Ovary (tissue), 9 donors: ENCODE data around the gene ZBTB24. TPM values are rescaled to one million over a fixed set of nuclear protein-coding genes. Genes with fewer than 3 reads are reported as not detected.

Experiments used
- DNase-seq, 5 donors: peaks; one replicate each; pipeline ENCODE4 v3.0.0-alpha.2; 2019 to 2020
- H3K27ac ChIP-seq, 2 donors: fragments of 200-600 bp; one replicate each; pipeline versions ENCODE4 v1.5.1 to v1.8.0; 2019 to 2022
- H3K27me3 ChIP-seq: fragments of 200-600 bp; one replicate; pipeline ENCODE4 v1.8.0; 2022
- H3K36me3 ChIP-seq: fragments of 200-600 bp; sonication (generic); one replicate; pipeline ENCODE4 v1.5.1; 2019
- H3K4me1 ChIP-seq: one replicate; pipeline ENCODE4 v1.8.1; 2013; ENCODE audit warnings: mild to moderate bottlenecking, moderate library complexity; ENCODE audit not compliant: insufficient read depth
- H3K4me3 ChIP-seq: fragments of 200-600 bp; sonication (generic); one replicate; pipeline ENCODE4 v1.5.1; 2017
- H3K9me3 ChIP-seq, 2 donors: fragments of 200-600 bp in 1 of 2; sonication (generic) in 1 of 2; one replicate each; pipeline versions ENCODE4 v1.5.1 to v1.8.1; 2013 to 2019; ENCODE audit warnings: mild to moderate bottlenecking in 1 of 2, moderate library complexity in 1 of 2
- CTCF ChIP-seq, 3 donors: fragments of 450-650 bp in 2 of 3; fragments of 200-600 bp in 1 of 3; IDR thresholded peaks; one replicate each; pipeline versions ENCODE4 v1.5.1 to v1.8.0; 2016 to 2022; ENCODE audit warnings: antibody characterized with exemption in 3 of 3, mild to moderate bottlenecking in 1 of 3
- EP300 ChIP-seq: sonication (generic); formaldehyde crosslinking; IDR thresholded peaks from one replicate; pipeline ENCODE4 v1.6.1; 2017; ENCODE audit warnings: antibody characterized with exemption
- POLR2A ChIP-seq: fragments of 450-650 bp; IDR thresholded peaks from one replicate; pipeline ENCODE4 v1.6.1; 2017; ENCODE audit warnings: antibody characterized with exemption, mild to moderate bottlenecking, moderate library complexity
- WGBS, 3 donors: extraction: QIAGEN DNeasy Blood & Tissue Kit in 1 of 3; methylation state at CpG; one replicate each; pipeline versions ENCODE4 v1.1.5 to v1.1.7; 2013 to 2017; 5-methylcytosine and 5-hydroxymethylcytosine counted together
- intact Hi-C, 4 donors: fragments of 100-400 bp; cut with DNase I; formaldehyde crosslinking; loops; one replicate each; pipeline versions ENCODE4 v1.11.0 to v1.15.1; 2022 to 2023
- polyA plus RNA-seq, 2 donors: library from polyadenylated mRNA; stranded (reverse); fragments of 200-250 nt in 1 of 2; fragments of 350-450 nt in 1 of 2; fragmentation: Illumina TruSeq in 1 of 2; extraction: RNeasy Lipid Tissue Mini Kit (QIAGEN cat#74804) in 1 of 2; gene quantifications; one replicate each; pipeline ENCODE4 v1.2.3, GENCODE V29; 2013 to 2014
- total RNA-seq, 7 donors: library from RNA; depleted of rRNA in 2 of 7; stranded (reverse); fragments of >200 nt in 2 of 7; fragmentation: NEBNext Ultra II Directional in 3 of 7; extraction: Animal tissue kit (Norgen Biotek cat#: 25700) in 3 of 7; gene quantifications; one replicate each; pipeline versions ENCODE4 v1.1.0 to v1.2.4, GENCODE V29; 2016 to 2023
- donor health status: DM: no; HTN: no; CAD: no; lungs with moderate emphysema.
- donor health status: DM: no; HTN: no; CAD: no.
- donor health status: Bipolar disorder and iron deficiency.
- donor health status: DM: yes; HTN: yes; CAD: no.
- donor health status: DM: no; HTN: no; CAD: no.
- donor health status: DM: yes; HTN: yes; CAD: no.

Gene ZBTB24
- total and polyA plus RNA-seq, 9 donors = 3.5 to 10.2 (median 6.2) TPM

- Histone ChIP-seq H3K27me3 (no peaks in the 10 kb centered on the region), H3K9me3 (no peaks in the 10 kb centered on the region), H3K4me3 (no peak overlapping the region), H3K36me3 (no peaks in the 10 kb centered on the region), H3K27ac (no peak overlapping the region), H3K4me1 (peaks cover 11% of the 10 kb centered on the region)
- no peak for DNase-seq
- intact Hi-C loops = no loop called here
- WGBS, 3 donors = 88 to 91% (median 89%) methylated on average over 9 of the region's 9 CpGs
- no peak for TF ChIP-seq CTCF (IDR thresholded peaks at IDR 0.05)
- TF ChIP-seq POLR2A = no peak
- TF ChIP-seq EP300 = no peak
Observed at GRCh38 chr6:109445382-109445781, 37.6 kb downstream of the ZBTB24 start.

- Histone ChIP-seq H3K9me3 (no peaks in the 10 kb centered on the region), H3K27me3 (no peaks in the 10 kb centered on the region), H3K36me3 (no peaks in the 10 kb centered on the region), H3K4me3 (no peak overlapping the region), H3K4me1 (peaks cover 11% of the 10 kb centered on the region), H3K27ac (no peak overlapping the region)
- no peak for TF ChIP-seq CTCF (IDR thresholded peaks at IDR 0.05)
- no peak for TF ChIP-seq POLR2A
- no peak for TF ChIP-seq EP300
- WGBS, 3 donors = 93 to 96% (median 94%) methylated on average over 10 of the region's 10 CpGs
- intact Hi-C loops = loop anchor here in 1 of 4 donors (5.0 kb wide), 1 partner anchor 61 kb away; the partner anchor contains the start of gene CD164
- DNase-seq = no peak
Observed at GRCh38 chr6:109443425-109443950, 39.5 kb downstream of the ZBTB24 start.

GRCh38 chr6:109442393-109442924 is 40.6 kb downstream of the ZBTB24 start:
- H3K9me3 ChIP-seq = no peaks in the 10 kb centered on the region
- intact Hi-C loops = loop anchor here in 1 of 4 donors (5.0 kb wide), 1 partner anchor 60 kb away; the partner anchor contains the start of gene CD164
- no peaks in the 10 kb centered on the region for H3K27me3 ChIP-seq
- H3K27ac ChIP-seq = no peak overlapping the region
- no peak for DNase-seq
- no peaks in the 10 kb centered on the region for H3K36me3 ChIP-seq
- peaks cover 11% of the 10 kb centered on the region for H3K4me1 ChIP-seq
- WGBS, 3 donors = 95 to 99% (median 95%) methylated on average over 6 of the region's 6 CpGs
- H3K4me3 ChIP-seq = no peak overlapping the region
- no peak for TF ChIP-seq CTCF (IDR thresholded peaks at IDR 0.05)
- TF ChIP-seq POLR2A = no peak
- TF ChIP-seq EP300 = no peak

- Histone ChIP-seq H3K27me3 (no peaks in the 10 kb centered on the region), H3K27ac (peak overlapping the region; percentile 35 to 81), H3K9me3 (no peaks in the 10 kb centered on the region), H3K4me3 (peak overlapping the region; percentile 72), H3K4me1 (peaks cover 11% of the 10 kb centered on the region), H3K36me3 (no peaks in the 10 kb centered on the region)
- peak; percentile 50 to 70 (median 58) for DNase-seq
- 1 to 3% (median 1%) methylated on average over 28 to 31 of the region's 31 CpGs for WGBS, 3 donors
- TF ChIP-seq CTCF (IDR thresholded peaks at IDR 0.05) = no peak
- no peak for TF ChIP-seq EP300
- no peak for TF ChIP-seq POLR2A
- intact Hi-C loops = loop anchor here in 1 of 4 donors (5.0 kb wide), 1 partner anchor 59 kb away; the partner anchor contains the start of gene CD164
Observed at GRCh38 chr6:109441069-109441816, 41.8 kb downstream of the ZBTB24 start.
